Coronary artery (tissue), 2 donors: ENCODE data around the gene GNB2.

ENCODE experiments used
- DNase-seq: peaks from one replicate; pipeline ENCODE4 v3.0.0-alpha.2; 2017; ENCODE audit warnings: low spot score
- H3K27ac ChIP-seq, 2 donors: fragments of 200-600 bp; sonication (generic); one replicate each; pipeline ENCODE4 v1.5.1; 2016 to 2019
- H3K4me3 ChIP-seq: fragments of 200-600 bp; sonication (generic); 2 replicates; pipeline ENCODE4 v1.5.1; 2016; ENCODE audit warnings: mild to moderate bottlenecking, moderate library complexity
- TF ChIP-seq, protein P1 (sequence below): fragments of 200-600 bp; sonication (generic); IDR thresholded peaks from one replicate; pipeline ENCODE4 v1.5.1; 2019; ENCODE audit warnings: antibody characterized with exemption

The GNB2 gene

DNA sequence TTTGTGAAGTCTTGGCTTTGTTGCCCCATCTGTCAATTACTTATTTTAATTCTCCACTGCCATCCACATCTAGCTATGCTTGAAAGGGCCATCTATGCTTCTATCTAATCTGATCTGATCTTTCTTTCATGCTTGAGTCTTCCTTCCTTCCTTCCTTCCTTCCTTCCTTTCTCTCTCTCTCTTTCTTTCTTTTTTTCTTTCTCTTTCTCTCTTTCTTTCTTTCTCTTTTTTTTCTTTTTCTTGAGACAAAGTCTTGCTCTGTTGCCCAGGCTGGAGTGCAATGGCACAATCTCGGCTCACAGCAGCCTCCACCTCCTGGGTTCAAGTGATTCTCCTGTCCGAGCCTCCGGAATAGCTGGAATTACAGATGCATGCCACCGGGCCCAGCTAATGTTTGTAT lies 43.5 kb upstream of the GNB2 start:
- DNase-seq: no peak
- Histone ChIP-seq H3K4me3 (no peak overlapping the region), H3K27ac (no peak overlapping the region)
- TF ChIP-seq, protein P1, sequence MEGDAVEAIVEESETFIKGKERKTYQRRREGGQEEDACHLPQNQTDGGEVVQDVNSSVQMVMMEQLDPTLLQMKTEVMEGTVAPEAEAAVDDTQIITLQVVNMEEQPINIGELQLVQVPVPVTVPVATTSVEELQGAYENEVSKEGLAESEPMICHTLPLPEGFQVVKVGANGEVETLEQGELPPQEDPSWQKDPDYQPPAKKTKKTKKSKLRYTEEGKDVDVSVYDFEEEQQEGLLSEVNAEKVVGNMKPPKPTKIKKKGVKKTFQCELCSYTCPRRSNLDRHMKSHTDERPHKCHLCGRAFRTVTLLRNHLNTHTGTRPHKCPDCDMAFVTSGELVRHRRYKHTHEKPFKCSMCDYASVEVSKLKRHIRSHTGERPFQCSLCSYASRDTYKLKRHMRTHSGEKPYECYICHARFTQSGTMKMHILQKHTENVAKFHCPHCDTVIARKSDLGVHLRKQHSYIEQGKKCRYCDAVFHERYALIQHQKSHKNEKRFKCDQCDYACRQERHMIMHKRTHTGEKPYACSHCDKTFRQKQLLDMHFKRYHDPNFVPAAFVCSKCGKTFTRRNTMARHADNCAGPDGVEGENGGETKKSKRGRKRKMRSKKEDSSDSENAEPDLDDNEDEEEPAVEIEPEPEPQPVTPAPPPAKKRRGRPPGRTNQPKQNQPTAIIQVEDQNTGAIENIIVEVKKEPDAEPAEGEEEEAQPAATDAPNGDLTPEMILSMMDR: no peak

DNA sequence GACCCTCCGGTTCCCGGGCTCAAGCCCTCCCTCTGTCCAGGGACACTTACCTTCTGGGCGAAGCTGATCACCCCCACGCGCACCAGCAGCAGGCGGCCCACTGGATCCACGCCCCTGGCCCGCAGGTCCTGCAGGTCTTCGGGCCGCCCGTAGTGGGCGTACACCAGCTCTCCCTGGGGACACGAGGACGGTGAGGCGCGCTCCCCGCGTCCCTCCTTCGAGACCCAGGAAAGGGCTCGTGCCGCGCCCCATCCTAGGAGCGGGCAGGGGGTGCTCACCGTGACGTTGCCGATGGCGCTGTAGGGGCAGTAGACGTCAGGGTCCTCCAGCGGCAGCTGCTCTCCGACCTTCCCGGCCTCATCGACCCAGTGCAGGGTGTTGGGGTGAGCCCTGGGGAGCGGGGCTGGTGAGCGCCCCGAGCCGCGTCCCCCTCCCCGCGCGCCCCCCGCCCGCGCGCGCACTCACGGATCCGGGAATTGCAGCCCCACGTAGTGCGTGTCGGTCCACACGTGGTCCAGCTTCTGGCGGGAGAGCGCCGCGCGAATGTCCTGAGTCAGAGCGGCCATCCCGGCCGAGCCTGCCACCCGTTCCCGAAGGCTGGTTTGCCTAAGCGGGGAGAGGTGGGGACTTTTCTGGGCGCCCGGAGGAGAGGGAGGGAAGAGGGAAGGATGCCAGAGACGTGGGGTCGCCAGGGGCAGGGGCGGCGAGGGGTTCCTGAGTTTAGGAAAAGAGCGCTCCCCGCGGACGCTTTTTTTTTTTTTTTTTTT lies 40.4 kb upstream of the GNB2 start:
- TF ChIP-seq, protein P1: no peak
- H3K27ac ChIP-seq: no peak overlapping the region
- DNase-seq: no peak
- peak overlapping the region; percentile 72 for H3K4me3 ChIP-seq

DNA sequence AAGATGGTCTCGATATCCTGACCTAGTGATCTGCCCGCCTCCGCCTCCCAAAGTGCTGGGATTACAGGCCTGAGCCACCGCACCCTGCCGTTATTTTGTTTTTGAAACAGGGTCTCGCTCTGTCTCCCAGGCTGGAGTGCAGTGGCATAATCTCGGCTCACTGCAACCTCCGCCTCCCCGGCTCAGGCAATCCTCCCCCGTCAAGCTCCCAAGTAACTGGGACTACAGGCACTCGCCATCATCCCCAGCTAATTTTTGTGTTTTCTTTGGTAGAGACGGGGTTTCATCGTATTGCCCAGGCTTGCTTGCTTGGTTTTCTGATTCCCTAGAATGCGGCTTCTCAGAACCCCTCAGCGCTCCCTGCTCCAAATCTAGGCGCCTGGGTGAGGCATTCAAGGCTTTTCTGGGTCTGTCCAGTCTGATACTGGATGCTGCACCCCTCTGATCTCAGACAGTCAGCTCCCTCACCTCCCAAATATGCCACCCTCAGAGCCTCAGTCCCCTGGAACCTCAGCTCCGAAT lies 33.5 kb upstream of the GNB2 start:
- TF ChIP-seq, protein P1: no peak
- Histone ChIP-seq H3K4me3 (no peak overlapping the region), H3K27ac (no peak overlapping the region)
- no peak for DNase-seq

DNA sequence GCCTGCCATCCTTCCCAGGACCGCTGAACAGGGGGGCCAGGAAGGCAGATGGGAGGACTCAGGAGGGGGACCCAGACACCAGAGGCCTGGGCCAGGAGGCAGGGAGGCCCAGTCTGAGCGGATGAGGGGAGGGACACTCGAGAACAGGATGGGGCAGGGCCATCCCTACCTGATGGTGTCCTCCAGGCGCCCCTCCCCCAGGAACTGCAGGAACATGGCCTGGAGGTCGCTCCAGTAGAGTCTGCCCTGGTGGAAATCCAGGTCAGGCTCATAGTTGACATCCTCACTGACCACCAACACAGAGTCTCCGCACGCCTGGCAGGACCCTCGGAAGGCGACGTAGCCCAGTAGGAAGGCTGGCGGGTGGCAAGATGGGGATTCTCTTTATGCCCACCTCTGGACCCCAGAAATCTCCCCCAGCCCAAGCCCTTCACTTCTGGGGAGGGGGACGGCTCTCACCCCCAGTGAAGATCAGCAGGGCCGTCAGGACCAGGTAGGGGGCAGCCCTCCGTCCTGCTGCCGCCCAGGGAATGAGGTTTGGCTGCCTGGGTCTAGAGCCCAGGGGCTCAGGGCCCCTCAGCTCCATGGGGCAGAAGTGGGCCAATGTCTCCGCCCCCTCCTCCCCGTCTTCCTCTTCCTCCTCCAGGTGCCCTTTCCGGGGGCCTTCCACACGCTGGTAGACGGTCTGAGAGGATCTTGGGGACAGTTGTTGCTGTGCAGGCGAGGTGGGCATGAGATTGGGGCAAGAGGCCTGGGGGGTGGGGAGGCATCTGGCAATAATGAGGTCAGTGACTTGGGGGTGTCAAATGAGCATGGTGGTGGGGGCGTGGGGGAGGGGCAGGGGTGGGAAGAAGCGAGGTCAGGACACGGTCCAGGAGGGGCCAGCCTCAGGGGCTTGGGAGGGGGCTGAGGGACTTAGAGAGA lies 32.8 kb upstream of the GNB2 start:
- TF ChIP-seq, protein P1: no peak
- Histone ChIP-seq H3K27ac (no peak overlapping the region), H3K4me3 (no peak overlapping the region)
- no peak for DNase-seq

DNA sequence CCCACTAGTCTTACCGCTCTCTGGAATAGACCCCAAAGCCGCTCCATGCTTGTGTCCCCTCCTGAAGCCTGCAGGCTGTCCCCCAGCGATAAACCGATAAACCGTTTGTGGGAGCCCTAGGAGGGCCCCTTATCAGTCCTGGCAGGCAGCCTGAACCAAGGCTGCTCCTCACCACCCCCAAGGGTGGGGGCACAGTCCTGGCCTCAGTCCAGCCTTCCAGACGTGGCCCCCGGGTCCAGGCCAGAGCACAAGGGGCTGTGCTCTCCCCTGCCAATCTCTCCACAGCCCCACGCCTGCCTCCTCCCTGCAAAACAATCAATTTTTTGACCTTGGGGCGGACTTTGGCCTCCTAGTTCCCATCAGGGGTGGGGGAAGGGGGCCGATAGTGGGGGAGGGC lies 32.1 kb upstream of the GNB2 start, which contains the start of gene TFR2:
TSS of gene TFR2 (minus strand) at position 90 of the 397 bp plus-strand sequence. CDS start at position 47, 43 bp downstream.
- Histone ChIP-seq H3K27ac (no peak within 1 kb of the TSS), H3K4me3 (no peak within 1 kb of the TSS)
- TF ChIP-seq, protein P1: no peak
- DNase-seq: no peak

- DNase-seq: no peak
- Histone ChIP-seq H3K27ac (no peak overlapping the region), H3K4me3 (no peak overlapping the region)
- TF ChIP-seq, protein P1: no peak
Observed at GRCh38 chr7:100641860-100642533, 31.5 kb upstream of the GNB2 start.
